B cell (primary cell): ENCODE results near the gene MAPK8IP2. TPM values are rescaled to one million over a fixed set of nuclear protein-coding genes. Genes with fewer than 3 reads are reported as not detected.

Source experiments
- ATAC-seq: fragments of 200-7000 bp; cut with Tn5 transposase; one replicate; pipeline ENCODE4 v1.10.0; 2021; ENCODE audit warnings: low read depth, mild to moderate bottlenecking, moderate number of reproducible peaks, moderate library complexity
- CTCF ChIA-PET: fragments of 350-600 bp; sonication (Branson Sonifier 250); formaldehyde crosslinking; loops from one replicate; lab custom pipeline; 2021; ENCODE audit warnings: antibody characterized with exemption, inconsistent platforms; lab: Charles Lee
- POLR2A ChIA-PET: fragments of 350-600 bp; sonication (Branson Sonifier 250); formaldehyde crosslinking; loops from one replicate; lab custom pipeline; 2021; ENCODE audit warnings: antibody characterized with exemption; lab: Charles Lee
- DNase-seq: peaks from one replicate; pipeline ENCODE4 v3.0.0; 2013
- H2AFZ ChIP-seq: 2 replicates; pipeline ENCODE4 v1.6.1; 2012; ENCODE audit warnings: mild to moderate bottlenecking, low read depth, low read length; ENCODE audit not compliant: insufficient read depth, poor library complexity, severe bottlenecking
- H3K27ac ChIP-seq, 2 donors: 1 replicate in 1 of 2; 2 replicates in 1 of 2; pipeline ENCODE4 v1.5.1; 2012 to 2013; ENCODE audit warnings: low read length in 2 of 2, mild to moderate bottlenecking in 2 of 2, moderate library complexity in 1 of 2
- H3K27me3 ChIP-seq, 4 experiments: fragments of 200-600 bp in 1 of 4; sonication (generic) in 1 of 4; replicated peaks in 1 of 4; 1 replicate in 2 of 4; 2 replicates in 2 of 4; pipeline versions ENCODE4 v1.6.1 to v1.7.0; 2013 to 2016; ENCODE audit warnings: low read length in 3 of 4, mild to moderate bottlenecking in 2 of 4, mixed read lengths in 1 of 4, moderate library complexity in 1 of 4; ENCODE audit not compliant: insufficient read depth in 4 of 4, control insufficient read depth in 3 of 4; ENCODE audit errors: control extremely low read depth in 1 of 4
- H3K36me3 ChIP-seq, 2 experiments: replicated peaks in 1 of 2; 1 replicate in 1 of 2; 2 replicates in 1 of 2; pipeline versions ENCODE4 v1.6.1 to v1.7.1; 2013; ENCODE audit warnings: low read length in 1 of 2; ENCODE audit not compliant: insufficient read depth in 2 of 2, control insufficient read depth in 1 of 2; ENCODE audit errors: control extremely low read depth in 1 of 2, extremely low read depth in 1 of 2
- H3K4me1 ChIP-seq, 2 donors: fragments of 200-600 bp in 1 of 2; sonication (generic) in 1 of 2; 1 replicate in 1 of 2; 2 replicates in 1 of 2; pipeline versions ENCODE4 v1.5.1 to v1.6.1; 2013 to 2017; ENCODE audit warnings: low read length in 2 of 2; ENCODE audit not compliant: control insufficient read depth in 2 of 2, insufficient read depth in 2 of 2
- H3K4me2 ChIP-seq: replicated peaks from 2 replicates; pipeline ENCODE3; 2012; ENCODE audit warnings: mild to moderate bottlenecking, low read depth, low read length; ENCODE audit not compliant: poor library complexity, severe bottlenecking
- H3K4me3 ChIP-seq, 5 experiments: fragments of 200-600 bp in 1 of 5; sonication (generic) in 1 of 5; 1 replicate in 3 of 5; 2 replicates in 2 of 5; pipeline versions ENCODE4 v1.5.1 to v1.7.0; 2011 to 2016; ENCODE audit warnings: low read length in 4 of 5, mild to moderate bottlenecking in 4 of 5, low read depth in 2 of 5, control low read depth in 1 of 5, moderate library complexity in 1 of 5; ENCODE audit not compliant: insufficient read depth in 1 of 5; ENCODE audit errors: control extremely low read depth in 1 of 5, extremely low read depth in 1 of 5
- H3K79me2 ChIP-seq: fragments of 200-600 bp; sonication (generic); one replicate; pipeline ENCODE4 v1.6.0; 2016; ENCODE audit warnings: low read length; ENCODE audit not compliant: control insufficient read depth, insufficient read depth
- H3K9ac ChIP-seq: fragments of 200-600 bp; sonication (generic); 2 replicates; pipeline ENCODE4 v1.6.1; 2017; ENCODE audit warnings: mild to moderate bottlenecking, low read length, moderate library complexity
- H3K9me3 ChIP-seq, 3 donors: one replicate each; pipeline versions ENCODE4 v1.6.1 to v1.7.1; 2013; ENCODE audit warnings: low read length in 2 of 3; ENCODE audit not compliant: control insufficient read depth in 2 of 3, insufficient read depth in 1 of 3; ENCODE audit errors: control extremely low read depth in 1 of 3
- H4K20me1 ChIP-seq: 2 replicates; pipeline ENCODE4 v1.6.0; 2012; ENCODE audit warnings: mild to moderate bottlenecking, low read length; ENCODE audit not compliant: insufficient read depth, control insufficient read depth, poor library complexity, severe bottlenecking
- H3K27ac Mint-ChIP-seq: one replicate; pipeline ENCODE4 v1.8.0; 2021; ENCODE audit warnings: mixed read lengths
- H3K27me3 Mint-ChIP-seq: one replicate; pipeline ENCODE4 v1.8.0; 2021; ENCODE audit warnings: mixed read lengths
- H3K4me1 Mint-ChIP-seq: one replicate; pipeline ENCODE4 v1.8.0; 2021; ENCODE audit warnings: mixed read lengths
- H3K4me3 Mint-ChIP-seq: one replicate; pipeline ENCODE4 v1.8.0; 2021; ENCODE audit warnings: mixed read lengths
- H3K9me3 Mint-ChIP-seq: one replicate; pipeline ENCODE4 v1.8.0; 2022; ENCODE audit warnings: mixed read lengths; ENCODE audit not compliant: insufficient read depth
- CTCF ChIP-seq: fragments of 200-600 bp; IDR thresholded peaks from one replicate; pipeline ENCODE4 v1.8.0; 2022; ENCODE audit warnings: antibody characterized with exemption, mild to moderate bottlenecking
- EZH2 ChIP-seq: IDR thresholded peaks from 2 replicates; pipeline ENCODE4 v1.6.1; 2012; ENCODE audit warnings: borderline replicate concordance, low read depth, mild to moderate bottlenecking, moderate library complexity, low read length; ENCODE audit not compliant: insufficient read depth, poor library complexity, severe bottlenecking
- WGBS: methylation state at CpG from one replicate; pipeline ENCODE4 v1.1.5; 2013; ENCODE audit warnings: missing lambda C conversion rate; ENCODE audit not compliant: insufficient coverage; 5-methylcytosine and 5-hydroxymethylcytosine counted together
- intact Hi-C: fragments of 100-400 bp; cut with micrococcal nuclease; formaldehyde crosslinking; loops from one replicate; pipeline ENCODE4 v1.10.0; 2022
- polyA minus RNA-seq: library from RNA; depleted of rRNA, polyadenylated mRNA; stranded (reverse); fragments of >200 nt; gene quantifications from 2 replicates; pipeline ENCODE4 v1.2.3, GENCODE V29; 2012
- polyA plus RNA-seq: library from polyadenylated mRNA; depleted of rRNA; stranded (reverse); fragments of >200 nt; gene quantifications from 2 replicates; pipeline ENCODE4 v1.2.3, GENCODE V29; 2012
- total RNA-seq, 2 donors: library from RNA; stranded (reverse); fragments of 120-200 nt in 1 of 2; gene quantifications; 1 replicate in 1 of 2; 2 replicates in 1 of 2; pipeline versions ENCODE4 v1.2.3 to v1.2.4, GENCODE V29; 2013 to 2022

The MAPK8IP2 gene
- 0.39 and 0.44 TPM in 2 replicates for total RNA-seq
- 0.09 TPM for total RNA-seq (2013)
- polyA plus RNA-seq: 0.19 and 0.36 TPM in 2 replicates
- 0.29 TPM in 1 of 2 replicates, not detected in the other for polyA minus RNA-seq

- intact Hi-C loops: no loop called here
- Mint-ChIP-seq H3K27me3 (peaks cover 28% of the 10 kb centered on the region), H3K27ac (no peak within 1 kb of the TSS), H3K9me3 (no peaks in the 10 kb centered on the region), H3K4me1 (peaks cover 12% of the 10 kb centered on the region), H3K4me3 (peak within 1 kb of the TSS; percentile 81)
- no peaks in the 10 kb centered on the region for H3K79me2 ChIP-seq
- H3K4me1 ChIP-seq: peaks cover 7 to 9% of the 10 kb centered on the region in 2 donors
- ChIA-PET POLR2A (no interaction called here), CTCF (no interaction called here)
- peaks cover 0 to 10% (median 0%) of the 10 kb centered on the region in 3 donors for H3K9me3 ChIP-seq
- no peaks in the 10 kb centered on the region for H4K20me1 ChIP-seq
- TF ChIP-seq EZH2 (no peak), CTCF (no peak)
- peaks cover 0 to 59% (median 26%) of the 10 kb centered on the region in 4 experiments for H3K27me3 ChIP-seq
- no peaks in the 10 kb centered on the region for H3K36me3 ChIP-seq
- H3K4me3 ChIP-seq: no peak within 1 kb of the TSS
- DNase-seq (no peak), ATAC-seq (peak; percentile 28)
- no peak within 1 kb of the TSS for H3K27ac ChIP-seq
- WGBS: under 1% methylated on average over 56 of the region's 61 CpGs
- no peak within 1 kb of the TSS for H2AFZ ChIP-seq
- H3K9ac ChIP-seq: no peak within 1 kb of the TSS
- H3K4me2 ChIP-seq: peak within 1 kb of the TSS; percentile 66
These were observed at the start of gene MAPK8IP2 for GRCh38 chr22:50600538-50600937. TSS of gene MAPK8IP2 (plus strand) at chr22:50600793. CDS start at chr22:50600819, 26 bp downstream.

- no peak overlapping the region for H2AFZ ChIP-seq
- no peak for DNase-seq
- no peak overlapping the region for H3K9ac ChIP-seq
- Mint-ChIP-seq H3K27ac (no peak overlapping the region), H3K27me3 (no peaks in the 10 kb centered on the region), H3K4me3 (peak overlapping the region; percentile 49), H3K9me3 (no peaks in the 10 kb centered on the region), H3K4me1 (peaks cover 18% of the 10 kb centered on the region)
- no peaks in the 10 kb centered on the region for H3K27me3 ChIP-seq
- H3K79me2 ChIP-seq: peaks cover 23% of the 10 kb centered on the region
- H3K4me2 ChIP-seq: no peak overlapping the region
- H3K4me3 ChIP-seq: no peak overlapping the region
- H3K4me1 ChIP-seq: peaks cover 18 to 23% of the 10 kb centered on the region in 2 donors
- no peak for TF ChIP-seq CTCF
- TF ChIP-seq EZH2: no peak
- H3K27ac ChIP-seq: no peak overlapping the region
- no peaks in the 10 kb centered on the region for H4K20me1 ChIP-seq
- WGBS: 99% methylated on average over 8 of the region's 11 CpGs
- no peaks in the 10 kb centered on the region for H3K9me3 ChIP-seq
- H3K36me3 ChIP-seq: no peaks in the 10 kb centered on the region
- no peak for ATAC-seq
- CTCF ChIA-PET: interaction anchor here (1.0 to 3.9 kb wide), 4 partner anchors 11 to 26 kb away, joined by 3 to 17 read pairs (median 4); partner anchors contain the start of genes SCO2 and SYCE3
- intact Hi-C loops: no loop called here
- POLR2A ChIA-PET: interaction anchor here (0.6 to 0.8 kb wide), 3 partner anchors 10 to 16 kb away, joined by 3 read pairs; no protein-coding TSS in a partner anchor
These were observed 49.3 kb upstream of the MAPK8IP2 start for GRCh38 chr22:50551160-50551752.
